GM12864 (cell line): Measurements from ENCODE around the gene BSN.

ENCODE experiments used
- DNase-seq: peaks from one replicate; pipeline ENCODE4 v3.0.0-alpha.2; 2011; ENCODE audit warnings: low read depth
- H3K4me3 ChIP-seq: 2 replicates; pipeline ENCODE4 v1.5.1; 2011; ENCODE audit warnings: mild to moderate bottlenecking, low read depth, low read length, control low read depth
- CTCF ChIP-seq: IDR thresholded peaks from 2 replicates; pipeline ENCODE4 v1.5.1; 2011; ENCODE audit warnings: low read depth, mild to moderate bottlenecking, moderate library complexity, low read length, control low read depth, inconsistent platforms; ENCODE audit errors: missing control alignments

BSN gene

GRCh38 chr3:49627634-49628033, 73.4 kb downstream of the BSN start:
- no peak for TF ChIP-seq CTCF
- no peak overlapping the region for H3K4me3 ChIP-seq
- no peak for DNase-seq

DNA sequence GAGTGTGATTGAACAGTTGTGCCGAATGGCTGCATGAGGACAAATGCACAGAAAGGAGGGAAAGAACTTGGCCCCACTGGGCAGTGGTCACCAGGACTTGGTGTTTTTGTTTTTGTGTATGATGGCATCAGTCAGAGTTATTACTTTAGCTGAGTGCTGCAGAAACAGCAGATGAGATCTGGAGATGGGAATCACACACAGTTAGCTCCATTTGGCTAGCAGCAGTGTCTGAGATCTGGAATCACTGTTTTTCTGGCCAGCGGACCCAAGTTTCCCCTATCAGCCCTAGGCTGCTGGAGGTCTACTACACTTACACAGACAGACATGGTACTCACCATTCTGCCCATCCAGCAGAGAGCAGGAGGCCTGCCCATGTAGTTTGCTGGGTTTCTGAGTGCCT, 74.0 kb downstream of the BSN start:
- DNase-seq: no peak

DNA sequence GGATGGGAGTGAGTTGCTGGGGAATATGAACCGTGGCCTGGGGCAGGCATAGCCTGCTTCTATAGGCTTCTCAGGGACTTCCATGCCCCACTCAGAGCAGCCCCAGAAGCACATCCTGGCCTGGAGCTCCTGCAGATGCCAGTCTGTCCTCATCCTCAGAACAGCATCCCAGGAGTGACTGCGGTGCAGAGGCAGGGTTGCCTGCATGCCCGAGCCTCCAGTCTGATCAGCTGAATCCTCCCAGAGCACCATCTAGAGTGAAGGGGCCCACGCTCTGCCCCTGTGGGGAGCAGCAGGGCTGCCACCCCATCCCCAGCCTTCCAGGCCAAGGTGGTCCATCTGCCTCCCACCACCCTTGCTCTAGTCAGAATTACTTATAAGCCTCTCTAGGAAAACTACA, 75.2 kb downstream of the BSN start:
- no peak overlapping the region for H3K4me3 ChIP-seq
- DNase-seq: no peak
- TF ChIP-seq CTCF: no peak

More for the DNA sequence above, 74.0 kb downstream of the BSN start:
- no peak overlapping the region for H3K4me3 ChIP-seq
- no peak for TF ChIP-seq CTCF

DNA sequence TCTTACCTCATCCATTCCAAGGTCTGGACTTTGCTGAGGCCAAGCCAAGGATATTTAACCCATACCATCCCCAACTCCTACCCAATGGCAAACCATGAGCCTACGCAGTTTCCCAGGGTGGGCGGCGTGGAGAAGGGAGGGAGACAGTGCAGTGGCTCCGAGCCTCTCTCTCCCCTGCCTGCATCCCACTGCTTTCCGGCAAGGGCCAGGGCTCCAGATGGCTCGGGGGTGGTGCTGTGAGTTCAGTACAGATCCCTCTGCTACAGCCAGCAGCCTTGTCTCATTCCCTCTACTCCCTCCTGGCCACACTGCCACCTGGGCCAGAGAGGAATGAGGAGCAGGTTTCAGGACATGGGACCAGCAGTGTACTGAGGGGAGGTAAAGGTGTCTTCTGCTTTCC, 75.6 kb downstream of the BSN start:
- no peak for TF ChIP-seq CTCF
- DNase-seq: no peak

DNA sequence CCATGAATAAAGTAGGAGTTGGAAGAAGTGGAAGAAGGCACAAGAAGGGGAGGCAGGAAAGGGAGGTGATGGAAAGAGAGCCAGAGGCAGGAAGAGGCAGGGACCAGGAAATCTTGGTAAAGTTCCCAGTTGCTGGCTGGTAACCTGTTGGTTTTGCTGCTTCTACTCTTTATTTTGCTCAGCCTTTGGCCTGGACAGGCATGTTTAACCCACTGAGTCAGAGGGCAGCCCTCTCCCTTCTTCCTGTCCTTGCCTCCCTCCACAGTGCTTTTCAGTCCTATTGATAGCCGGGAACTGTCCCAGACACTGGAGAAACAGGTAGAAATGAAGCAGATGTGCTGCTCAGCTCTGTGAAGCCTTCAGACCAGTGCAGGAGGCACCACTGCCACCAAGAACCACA, 76.5 kb downstream of the BSN start:
- DNase-seq: no peak
- no peak for TF ChIP-seq CTCF
- H3K4me3 ChIP-seq: no peak overlapping the region

More for the DNA sequence above, 75.6 kb downstream of the BSN start:
- no peak overlapping the region for H3K4me3 ChIP-seq

DNA sequence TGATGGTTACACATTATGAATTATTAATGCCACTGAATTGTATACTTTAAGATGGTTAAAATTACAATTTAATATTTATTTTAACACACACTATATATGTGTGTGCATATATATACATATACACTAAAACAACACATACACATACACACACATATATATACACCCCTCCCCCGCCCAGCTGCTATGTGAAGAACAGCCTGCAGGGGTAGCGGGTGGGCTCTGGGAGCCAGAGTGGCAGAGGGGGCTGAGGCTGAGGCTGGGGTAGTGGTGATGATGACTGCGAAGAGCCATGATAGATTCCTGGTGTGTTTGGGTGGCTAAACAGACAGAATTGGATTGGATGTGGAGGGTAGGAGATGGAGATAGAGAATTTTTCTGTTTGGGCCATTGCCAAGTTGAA, 80.5 kb downstream of the BSN start:
- H3K4me3 ChIP-seq: no peak overlapping the region
- no peak for TF ChIP-seq CTCF
- no peak for DNase-seq

DNA sequence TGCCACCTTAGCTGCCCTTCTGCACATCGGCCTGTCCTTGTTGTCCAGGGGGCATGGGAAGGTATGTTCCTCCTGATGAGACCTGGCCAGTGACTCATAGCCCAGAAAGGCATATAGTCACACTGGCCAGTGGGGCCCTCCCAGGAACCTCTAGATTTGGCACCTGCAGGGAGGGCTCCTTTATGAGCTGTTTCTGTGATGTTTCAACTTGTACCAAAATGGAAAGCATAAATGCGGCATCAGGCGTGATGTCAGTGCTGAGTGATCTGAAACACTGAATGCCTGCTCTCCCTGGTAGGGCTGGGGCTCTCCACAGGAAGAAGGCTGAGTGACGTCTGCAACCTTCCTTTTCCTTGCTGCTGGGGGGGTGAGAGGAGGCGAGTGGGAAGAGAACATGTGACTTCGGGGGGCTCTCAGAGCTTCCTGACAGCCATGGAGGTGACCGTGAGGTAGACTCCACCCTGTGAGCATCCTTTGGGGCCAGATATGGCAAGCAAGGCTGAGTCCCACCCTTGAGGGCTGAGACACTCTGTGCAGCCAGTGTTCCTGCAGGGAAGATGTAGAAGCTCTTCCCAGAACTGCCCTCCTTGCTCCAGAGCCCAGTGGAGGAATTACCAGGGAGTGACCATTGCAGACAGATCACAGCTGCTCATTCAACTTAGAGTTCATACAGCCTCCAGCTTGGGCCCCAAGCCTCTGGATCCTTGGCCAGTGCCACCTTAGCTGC, 82.8 kb downstream of the BSN start:
- H3K4me3 ChIP-seq: no peak overlapping the region
- no peak for DNase-seq
- no peak for TF ChIP-seq CTCF
